GM12878 (cell line): ENCODE results near the gene TBC1D5. TPM values are rescaled to one million over a fixed set of nuclear protein-coding genes. Genes with fewer than 3 reads are reported as not detected.

ENCODE experiments used
- ASH2L ChIP-seq: fragments of 300-600, 200-600 bp; sonication (generic); IDR thresholded peaks from 2 replicates; pipeline ENCODE4 v1.6.1; 2017; ENCODE audit warnings: low read depth, mild to moderate bottlenecking, borderline replicate concordance
- BACH1 ChIP-seq: fragments of 450-650 bp; IDR thresholded peaks from 2 replicates; pipeline ENCODE4 v1.6.1; 2017; ENCODE audit warnings: mild to moderate bottlenecking, borderline replicate concordance
- EGR1 ChIP-seq, 2 experiments: IDR thresholded peaks; 1 replicate in 1 of 2; 2 replicates in 1 of 2; pipeline ENCODE4 v1.6.1; 2011 to 2012; ENCODE audit warnings: low read depth in 2 of 2, low read length in 2 of 2, borderline replicate concordance in 1 of 2, mild to moderate bottlenecking in 1 of 2, moderate library complexity in 1 of 2
- ELK1 ChIP-seq: IDR thresholded peaks from 2 replicates; pipeline ENCODE4 v1.6.1; 2012; ENCODE audit warnings: low read depth, low read length, improper control_type of control experiment
- HDAC2 ChIP-seq: fragments of 200-600 bp; sonication (generic); IDR thresholded peaks from 2 replicates; pipeline ENCODE4 v1.6.1; 2017
- IRF3 ChIP-seq: fragments of 450-650 bp; IDR thresholded peaks from 2 replicates; pipeline ENCODE4 v1.6.1; 2014; ENCODE audit warnings: mild to moderate bottlenecking
- MTA3 ChIP-seq: IDR thresholded peaks from 2 replicates; pipeline ENCODE4 v1.6.1; 2012; ENCODE audit warnings: low read length, inconsistent platforms, borderline replicate concordance
- POLR2AphosphoS2 ChIP-seq: IDR thresholded peaks from 2 replicates; pipeline ENCODE4 v1.6.1; 2011; ENCODE audit warnings: low read depth, mild to moderate bottlenecking, low read length, improper control_type of control experiment, moderate library complexity
- SMC3 ChIP-seq: IDR thresholded peaks from 2 replicates; pipeline ENCODE4 v1.6.1; 2011; ENCODE audit warnings: low read length, improper control_type of control experiment, borderline replicate concordance
- SUPT20H ChIP-seq: IDR thresholded peaks from 2 replicates; pipeline ENCODE4 v1.6.1; 2011; ENCODE audit warnings: low read depth, mild to moderate bottlenecking, low read length, moderate library complexity, borderline replicate concordance; ENCODE audit not compliant: control insufficient read depth
- TBL1XR1 ChIP-seq: IDR thresholded peaks from 2 replicates; pipeline ENCODE4 v1.6.1; 2012; ENCODE audit warnings: low read depth, low read length, improper control_type of control experiment
- YBX1 ChIP-seq: fragments of 450-650 bp; IDR thresholded peaks from 2 replicates; pipeline ENCODE4 v1.6.1; 2016; ENCODE audit warnings: antibody characterized with exemption
- polyA plus RNA-seq, 11 experiments: library from polyadenylated mRNA; depleted of rRNA in 4 of 11; unstranded in 6 of 11; stranded (reverse) in 5 of 11; fragments of >200 nt; fragmentation: Nextera tagmentation in 4 of 11; fragmentation: Illumina TruSeq in 1 of 11; extraction: Ambion mirVana in 4 of 11; extraction: Trizol in 1 of 11; gene quantifications; 1 replicate in 1 of 11; 2 replicates in 10 of 11; pipeline versions ENCODE4 v1.2.1 to v1.2.3, GENCODE V29; 2011 to 2016; ENCODE audit warnings: inconsistent platforms in 2 of 11, missing spikeins in 2 of 11, low read depth in 1 of 11
- total RNA-seq, 4 experiments: library from RNA; depleted of rRNA in 3 of 4; stranded (reverse); fragments of >200 nt in 3 of 4; fragmentation: Illumina TruSeq in 1 of 4; extraction: Trizol in 1 of 4; gene quantifications; 2 replicates each; pipeline versions ENCODE4 v1.2.1 to v1.2.3, GENCODE V29; 2013 to 2021
- TF ChIP-seq, protein P1 (sequence below): fragments of 450-650 bp; formaldehyde crosslinking; IDR thresholded peaks from 2 replicates; pipeline ENCODE4 v1.5.0; 2022; ENCODE audit warnings: mild to moderate bottlenecking, missing genetic modification characterization
- TF ChIP-seq, protein P2 (sequence below): fragments of 450-650 bp; IDR thresholded peaks from 2 replicates; pipeline ENCODE4 v1.6.1; 2018; ENCODE audit warnings: borderline replicate concordance, mild to moderate bottlenecking; ENCODE audit not compliant: partially characterized antibody
- TF ChIP-seq, protein P3 (sequence below): IDR thresholded peaks from 2 replicates; pipeline ENCODE4 v1.6.1; 2012; ENCODE audit warnings: improper control_type of control experiment, low read depth, low read length; ENCODE audit not compliant: insufficient replicate concordance

TBC1D5 gene
- total and polyA plus RNA-seq, 10 of the 15 experiments (the other 5 are each of a cell fraction or from before 2014, with no cell fraction given), result 5.5 to 61.0 (median 43.8) TPM

DNA sequence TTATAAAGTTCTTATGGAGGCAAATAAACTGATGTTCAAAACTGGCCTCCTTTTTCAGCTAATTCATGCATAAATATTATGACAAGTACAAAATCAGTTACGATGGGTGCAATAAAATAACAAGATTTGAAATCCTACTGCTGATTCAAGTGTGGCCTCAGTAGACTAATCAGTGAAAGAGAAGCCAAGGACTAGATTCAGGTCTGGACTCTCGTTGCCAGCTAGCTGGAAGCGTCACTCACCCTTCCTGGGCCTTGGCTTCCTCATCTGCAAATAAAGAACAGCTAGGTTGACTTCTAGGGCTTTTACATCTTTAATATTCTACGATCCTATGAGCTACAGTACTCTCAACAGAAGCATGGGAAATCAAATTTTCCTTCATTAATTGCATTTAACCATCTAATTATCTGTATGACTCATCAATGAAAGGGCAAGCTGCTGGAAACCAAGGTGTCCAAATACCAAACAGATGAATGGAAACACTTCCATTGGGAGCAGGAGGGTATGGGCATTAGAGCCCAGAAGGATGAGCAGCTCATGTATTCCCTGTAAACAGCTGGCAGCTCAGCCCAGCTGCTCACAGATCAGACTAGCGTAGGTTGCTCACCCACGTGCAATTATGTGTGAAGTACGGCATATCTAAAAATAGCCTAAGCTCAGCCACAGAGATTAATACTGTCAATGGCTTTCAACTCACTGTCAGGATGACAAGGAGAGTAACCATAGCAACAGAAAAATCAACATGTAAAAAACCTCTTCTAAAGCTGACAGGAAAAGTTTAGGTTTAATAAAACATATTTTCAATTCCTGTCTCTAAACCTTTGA is 562.8 kb downstream of the TBC1D5 start (continued):
- TF ChIP-seq, protein P1, sequence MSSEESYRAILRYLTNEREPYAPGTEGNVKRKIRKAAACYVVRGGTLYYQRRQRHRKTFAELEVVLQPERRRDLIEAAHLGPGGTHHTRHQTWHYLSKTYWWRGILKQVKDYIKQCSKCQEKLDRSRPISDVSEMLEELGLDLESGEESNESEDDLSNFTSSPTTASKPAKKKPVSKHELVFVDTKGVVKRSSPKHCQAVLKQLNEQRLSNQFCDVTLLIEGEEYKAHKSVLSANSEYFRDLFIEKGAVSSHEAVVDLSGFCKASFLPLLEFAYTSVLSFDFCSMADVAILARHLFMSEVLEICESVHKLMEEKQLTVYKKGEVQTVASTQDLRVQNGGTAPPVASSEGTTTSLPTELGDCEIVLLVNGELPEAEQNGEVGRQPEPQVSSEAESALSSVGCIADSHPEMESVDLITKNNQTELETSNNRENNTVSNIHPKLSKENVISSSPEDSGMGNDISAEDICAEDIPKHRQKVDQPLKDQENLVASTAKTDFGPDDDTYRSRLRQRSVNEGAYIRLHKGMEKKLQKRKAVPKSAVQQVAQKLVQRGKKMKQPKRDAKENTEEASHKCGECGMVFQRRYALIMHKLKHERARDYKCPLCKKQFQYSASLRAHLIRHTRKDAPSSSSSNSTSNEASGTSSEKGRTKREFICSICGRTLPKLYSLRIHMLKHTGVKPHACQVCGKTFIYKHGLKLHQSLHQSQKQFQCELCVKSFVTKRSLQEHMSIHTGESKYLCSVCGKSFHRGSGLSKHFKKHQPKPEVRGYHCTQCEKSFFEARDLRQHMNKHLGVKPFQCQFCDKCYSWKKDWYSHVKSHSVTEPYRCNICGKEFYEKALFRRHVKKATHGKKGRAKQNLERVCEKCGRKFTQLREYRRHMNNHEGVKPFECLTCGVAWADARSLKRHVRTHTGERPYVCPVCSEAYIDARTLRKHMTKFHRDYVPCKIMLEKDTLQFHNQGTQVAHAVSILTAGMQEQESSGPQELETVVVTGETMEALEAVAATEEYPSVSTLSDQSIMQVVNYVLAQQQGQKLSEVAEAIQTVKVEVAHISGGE, result no peak
- peak in 1 of 2 experiments; percentile 71; a peak in 2 of 3 replicates for TF ChIP-seq EGR1 (IDR thresholded peaks at IDR 0.05; ENCODE audit: borderline replicate concordance in 1 of 2, low read depth in 2 of 2, low read length in 2 of 2)
- no peak for TF ChIP-seq MTA3
- no peak for TF ChIP-seq POLR2AphosphoS2
- no peak for TF ChIP-seq ELK1
- no peak for TF ChIP-seq YBX1
- no peak for TF ChIP-seq BACH1
- TF ChIP-seq TBL1XR1, result 0 out of 2 replicates have a peak, but pooled peaks have one; percentile 31
- no peak for TF ChIP-seq HDAC2
- TF ChIP-seq ASH2L, result no peak
- TF ChIP-seq IRF3, result no peak
- no peak for TF ChIP-seq SUPT20H
- TF ChIP-seq, protein P2, sequence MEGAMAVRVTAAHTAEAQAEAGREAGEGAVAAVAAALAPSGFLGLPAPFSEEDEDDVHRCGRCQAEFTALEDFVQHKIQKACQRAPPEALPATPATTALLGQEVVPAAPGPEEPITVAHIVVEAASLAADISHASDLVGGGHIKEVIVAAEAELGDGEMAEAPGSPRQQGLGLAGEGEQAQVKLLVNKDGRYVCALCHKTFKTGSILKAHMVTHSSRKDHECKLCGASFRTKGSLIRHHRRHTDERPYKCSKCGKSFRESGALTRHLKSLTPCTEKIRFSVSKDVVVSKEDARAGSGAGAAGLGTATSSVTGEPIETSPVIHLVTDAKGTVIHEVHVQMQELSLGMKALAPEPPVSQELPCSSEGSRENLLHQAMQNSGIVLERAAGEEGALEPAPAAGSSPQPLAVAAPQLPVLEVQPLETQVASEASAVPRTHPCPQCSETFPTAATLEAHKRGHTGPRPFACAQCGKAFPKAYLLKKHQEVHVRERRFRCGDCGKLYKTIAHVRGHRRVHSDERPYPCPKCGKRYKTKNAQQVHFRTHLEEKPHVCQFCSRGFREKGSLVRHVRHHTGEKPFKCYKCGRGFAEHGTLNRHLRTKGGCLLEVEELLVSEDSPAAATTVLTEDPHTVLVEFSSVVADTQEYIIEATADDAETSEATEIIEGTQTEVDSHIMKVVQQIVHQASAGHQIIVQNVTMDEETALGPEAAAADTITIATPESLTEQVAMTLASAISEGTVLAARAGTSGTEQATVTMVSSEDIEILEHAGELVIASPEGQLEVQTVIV, result no peak
- TF ChIP-seq SMC3, result no peak
- TF ChIP-seq, protein P3, sequence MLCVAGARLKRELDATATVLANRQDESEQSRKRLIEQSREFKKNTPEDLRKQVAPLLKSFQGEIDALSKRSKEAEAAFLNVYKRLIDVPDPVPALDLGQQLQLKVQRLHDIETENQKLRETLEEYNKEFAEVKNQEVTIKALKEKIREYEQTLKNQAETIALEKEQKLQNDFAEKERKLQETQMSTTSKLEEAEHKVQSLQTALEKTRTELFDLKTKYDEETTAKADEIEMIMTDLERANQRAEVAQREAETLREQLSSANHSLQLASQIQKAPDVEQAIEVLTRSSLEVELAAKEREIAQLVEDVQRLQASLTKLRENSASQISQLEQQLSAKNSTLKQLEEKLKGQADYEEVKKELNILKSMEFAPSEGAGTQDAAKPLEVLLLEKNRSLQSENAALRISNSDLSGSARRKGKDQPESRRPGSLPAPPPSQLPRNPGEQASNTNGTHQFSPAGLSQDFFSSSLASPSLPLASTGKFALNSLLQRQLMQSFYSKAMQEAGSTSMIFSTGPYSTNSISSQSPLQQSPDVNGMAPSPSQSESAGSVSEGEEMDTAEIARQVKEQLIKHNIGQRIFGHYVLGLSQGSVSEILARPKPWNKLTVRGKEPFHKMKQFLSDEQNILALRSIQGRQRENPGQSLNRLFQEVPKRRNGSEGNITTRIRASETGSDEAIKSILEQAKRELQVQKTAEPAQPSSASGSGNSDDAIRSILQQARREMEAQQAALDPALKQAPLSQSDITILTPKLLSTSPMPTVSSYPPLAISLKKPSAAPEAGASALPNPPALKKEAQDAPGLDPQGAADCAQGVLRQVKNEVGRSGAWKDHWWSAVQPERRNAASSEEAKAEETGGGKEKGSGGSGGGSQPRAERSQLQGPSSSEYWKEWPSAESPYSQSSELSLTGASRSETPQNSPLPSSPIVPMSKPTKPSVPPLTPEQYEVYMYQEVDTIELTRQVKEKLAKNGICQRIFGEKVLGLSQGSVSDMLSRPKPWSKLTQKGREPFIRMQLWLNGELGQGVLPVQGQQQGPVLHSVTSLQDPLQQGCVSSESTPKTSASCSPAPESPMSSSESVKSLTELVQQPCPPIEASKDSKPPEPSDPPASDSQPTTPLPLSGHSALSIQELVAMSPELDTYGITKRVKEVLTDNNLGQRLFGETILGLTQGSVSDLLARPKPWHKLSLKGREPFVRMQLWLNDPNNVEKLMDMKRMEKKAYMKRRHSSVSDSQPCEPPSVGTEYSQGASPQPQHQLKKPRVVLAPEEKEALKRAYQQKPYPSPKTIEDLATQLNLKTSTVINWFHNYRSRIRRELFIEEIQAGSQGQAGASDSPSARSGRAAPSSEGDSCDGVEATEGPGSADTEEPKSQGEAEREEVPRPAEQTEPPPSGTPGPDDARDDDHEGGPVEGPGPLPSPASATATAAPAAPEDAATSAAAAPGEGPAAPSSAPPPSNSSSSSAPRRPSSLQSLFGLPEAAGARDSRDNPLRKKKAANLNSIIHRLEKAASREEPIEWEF, result peak; percentile 49
